Measurements from ENCODE around the gene LHX4.

Gene LHX4

DNA sequence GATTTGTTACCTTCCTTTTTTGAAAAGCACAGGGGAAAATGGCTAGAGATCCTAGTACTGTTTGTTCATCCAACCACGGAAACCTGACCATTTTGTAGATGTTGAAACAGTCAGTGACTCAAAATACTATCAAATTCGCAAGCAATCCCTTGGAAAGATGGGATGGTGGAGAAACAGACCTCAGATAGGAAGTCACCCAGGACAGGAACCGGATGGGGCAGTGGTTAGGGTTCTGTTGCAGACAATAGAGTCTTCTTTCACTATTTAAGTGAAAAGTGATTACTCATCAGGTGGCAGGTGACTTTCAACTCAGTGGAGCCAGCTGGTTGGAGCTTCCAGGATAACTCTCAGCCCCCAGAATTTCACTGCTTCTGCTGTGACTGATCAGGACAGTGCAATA is 17.0 kb downstream of the LHX4 start:
- DNase-seq, result no peak

GRCh38 chr1:180247580-180247979 is 17.5 kb downstream of the LHX4 start:
- DNase-seq, result no peak

- no peak for DNase-seq
Measured at GRCh38 chr1:180248176-180248575, 18.1 kb downstream of the LHX4 start.

DNA sequence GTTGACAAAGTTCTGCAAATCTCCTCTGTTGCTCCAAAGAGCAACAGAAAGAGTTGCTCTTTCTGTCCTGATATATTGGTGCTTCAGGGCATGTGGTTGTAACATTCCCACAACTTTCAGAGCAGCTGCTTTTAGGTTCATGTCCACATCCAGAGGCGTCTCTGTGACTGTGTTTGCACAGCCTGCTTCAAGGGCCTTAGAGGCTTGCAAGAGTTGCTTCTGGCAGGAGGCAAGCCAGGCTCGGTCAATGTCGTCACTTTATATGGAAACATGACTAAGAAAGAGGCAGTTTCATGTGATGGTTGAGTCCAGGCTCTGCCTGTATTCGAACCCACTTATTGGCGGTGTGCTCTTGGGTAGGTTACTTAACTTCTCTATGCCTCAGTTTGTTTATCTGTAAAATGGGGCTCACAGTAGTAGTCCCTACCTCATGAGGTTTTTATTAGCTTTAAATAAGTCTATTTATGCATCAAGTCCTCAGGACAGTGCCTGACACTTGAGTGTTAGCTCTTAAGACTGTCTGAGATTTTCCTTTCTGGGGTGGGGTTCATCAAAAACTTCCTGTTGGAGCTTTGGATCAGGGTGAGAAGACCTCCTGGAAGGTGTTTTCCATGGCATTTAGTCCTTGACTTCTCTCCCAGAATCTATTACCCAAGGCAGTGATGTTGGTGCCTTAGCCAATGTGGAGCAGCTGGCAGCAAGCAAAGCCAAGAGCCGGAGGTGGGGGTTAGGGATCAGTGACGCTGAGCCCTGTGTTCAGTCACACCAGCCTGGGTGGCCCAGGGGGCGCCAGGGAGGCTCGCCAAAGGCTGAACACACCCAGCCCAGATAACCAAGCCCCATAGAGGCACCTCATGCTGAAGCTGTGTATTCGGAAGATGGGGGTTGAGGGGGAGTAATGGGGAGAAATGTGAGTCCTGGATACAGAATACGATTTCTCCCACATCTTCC is 18.9 kb downstream of the LHX4 start:
- DNase-seq, result no peak

DNA sequence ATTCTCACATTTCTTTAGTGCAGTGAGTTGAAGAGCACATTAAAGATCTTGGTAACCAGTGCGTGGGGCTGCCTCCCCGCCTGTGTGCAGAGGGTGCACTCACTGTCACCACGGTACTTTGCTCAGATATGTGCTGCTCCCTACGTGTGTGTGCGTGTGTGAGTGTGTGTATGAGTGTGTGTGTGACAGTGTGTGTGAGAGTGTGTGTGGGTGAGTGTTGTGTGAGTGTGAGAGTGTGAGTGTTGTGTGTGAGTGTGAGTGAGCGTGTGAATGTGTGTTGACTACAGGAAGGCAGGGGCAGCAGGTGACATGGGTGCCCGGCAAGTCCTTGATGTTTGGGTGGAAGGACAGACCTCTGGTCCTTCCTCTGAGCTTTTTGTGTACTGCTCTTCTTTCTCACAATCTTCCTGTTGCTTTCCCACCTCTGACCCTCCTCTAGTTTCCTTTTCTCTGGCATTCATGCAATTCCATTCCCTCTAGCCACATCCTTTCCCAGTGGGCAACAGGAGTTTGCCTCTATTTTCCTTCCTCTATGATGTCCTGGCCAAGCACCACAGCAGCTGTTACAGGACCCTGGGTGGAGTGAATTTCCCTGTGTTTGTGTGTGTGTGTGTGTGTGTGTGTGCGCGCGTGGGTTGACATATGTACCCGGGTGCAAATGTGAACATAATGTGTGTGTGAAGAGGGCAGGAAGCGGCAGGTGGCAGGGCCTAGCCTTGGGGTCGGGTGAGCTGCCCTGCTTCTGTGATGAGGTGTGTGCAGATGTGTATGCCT is 19.8 kb downstream of the LHX4 start:
- no peak for DNase-seq

DNA sequence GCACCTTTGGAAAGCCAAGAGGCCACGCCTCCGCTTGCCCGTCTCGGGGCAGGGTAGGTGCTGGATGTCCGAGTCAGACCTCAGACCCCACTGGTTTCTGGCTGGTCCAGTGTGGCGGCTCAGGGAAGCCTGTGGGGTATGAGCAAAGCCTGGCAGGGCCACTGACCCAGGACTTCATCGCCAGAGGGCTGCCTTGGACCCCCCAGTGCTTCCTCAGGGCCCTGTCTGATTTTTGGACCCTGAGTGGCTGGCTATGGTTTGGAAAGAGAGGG is 20.4 kb downstream of the LHX4 start:
- DNase-seq, result no peak

GRCh38 chr1:180250883-180251509 is 20.9 kb downstream of the LHX4 start:
- no peak for DNase-seq

GRCh38 chr1:180251526-180252305 is 21.7 kb downstream of the LHX4 start:
- DNase-seq, result no peak

DNA sequence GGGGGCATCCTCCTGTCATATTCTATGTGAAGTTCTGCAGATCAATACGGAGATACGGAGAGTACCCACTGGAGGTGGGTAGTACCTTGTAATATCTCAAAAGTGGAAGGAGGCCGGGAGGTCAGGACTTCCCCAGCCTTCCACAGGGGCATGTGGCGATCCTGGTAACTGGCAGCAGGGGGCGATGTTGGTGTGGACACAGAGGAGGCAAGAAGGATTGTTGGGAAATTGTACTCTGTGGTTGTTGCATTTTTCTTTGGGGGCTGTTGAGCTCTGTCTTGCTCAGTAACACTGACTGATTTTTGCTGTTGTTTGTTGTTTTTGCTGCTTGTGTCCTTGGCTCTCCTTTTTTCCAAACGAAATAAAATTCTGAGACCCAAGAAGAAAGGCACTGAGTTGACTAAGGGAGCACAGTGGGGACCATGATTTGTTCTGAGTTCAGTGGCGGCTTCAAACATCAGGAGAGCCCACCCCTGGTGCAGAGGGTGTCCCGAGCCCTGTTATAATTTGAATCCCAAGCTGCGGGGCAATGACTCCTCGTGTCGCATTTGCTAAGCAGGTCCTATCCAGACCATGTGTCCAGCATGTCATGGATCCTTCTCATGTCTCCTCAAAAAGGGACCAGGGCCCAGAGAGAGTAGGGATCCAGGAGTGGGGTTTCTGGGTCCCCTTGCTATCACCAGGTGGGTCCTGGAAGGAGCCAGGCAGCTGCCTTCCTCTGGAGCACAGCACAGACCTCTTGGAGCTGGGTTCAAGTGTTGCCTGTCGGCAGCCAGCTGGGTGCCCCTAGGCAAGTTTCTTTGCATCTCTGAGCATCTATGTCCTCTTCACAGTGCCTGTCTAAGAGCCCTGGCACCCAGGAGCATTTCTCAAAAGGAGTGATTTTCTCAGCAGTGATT is 22.8 kb downstream of the LHX4 start:
- DNase-seq, result peak in 4 of 5 experiments; percentile 33 to 59 (median 51)

GRCh38 chr1:180253585-180254495 is 23.8 kb downstream of the LHX4 start:
- no peak for DNase-seq

DNA sequence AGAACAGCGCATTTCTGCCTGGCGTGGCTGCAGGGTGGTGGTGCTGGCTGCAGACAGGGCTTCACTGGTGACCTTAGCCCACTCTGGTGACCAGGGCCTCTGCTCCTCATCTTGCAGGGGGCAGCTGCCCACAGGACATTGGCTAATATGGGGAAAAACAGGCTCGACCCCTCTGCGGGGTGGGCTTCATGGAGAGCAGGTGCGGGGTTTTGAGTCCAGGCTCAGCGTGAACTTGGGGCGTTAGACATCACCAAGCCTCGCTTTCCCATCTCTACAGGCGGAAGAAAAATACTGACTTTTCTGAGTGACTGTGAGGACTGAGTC is 24.4 kb downstream of the LHX4 start:
- DNase-seq, result no peak

GRCh38 chr1:180254854-180255253 is 24.8 kb downstream of the LHX4 start:
- DNase-seq, result no peak

- no peak for DNase-seq
Measured at GRCh38 chr1:180255536-180256340, 25.7 kb downstream of the LHX4 start.

GRCh38 chr1:180256341-180257027 is 26.4 kb downstream of the LHX4 start:
- DNase-seq, result no peak

GRCh38 chr1:180257028-180257386 is 26.9 kb downstream of the LHX4 start:
- DNase-seq, result no peak

DNA sequence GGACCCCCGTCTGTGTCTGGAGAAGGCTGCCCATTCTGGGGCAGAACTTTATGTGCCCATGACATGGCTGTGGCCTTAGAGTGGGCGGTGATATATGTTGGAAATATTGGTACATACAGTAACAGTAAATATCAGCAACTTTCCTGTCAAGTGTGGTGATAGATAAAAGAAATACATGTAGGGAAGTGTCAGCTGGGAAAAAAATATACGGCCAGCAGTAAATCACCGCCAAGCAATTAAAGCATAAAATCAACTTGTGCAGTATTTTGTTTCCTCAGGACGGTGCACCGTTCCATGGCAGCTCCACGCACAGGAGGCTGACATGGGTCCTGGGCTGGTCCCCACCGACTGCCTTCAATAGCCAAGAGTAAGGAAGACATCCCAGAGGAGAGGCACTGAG is 27.4 kb downstream of the LHX4 start:
- no peak for DNase-seq

- DNase-seq, result no peak
Measured at GRCh38 chr1:180258290-180258689, 28.2 kb downstream of the LHX4 start.

DNA sequence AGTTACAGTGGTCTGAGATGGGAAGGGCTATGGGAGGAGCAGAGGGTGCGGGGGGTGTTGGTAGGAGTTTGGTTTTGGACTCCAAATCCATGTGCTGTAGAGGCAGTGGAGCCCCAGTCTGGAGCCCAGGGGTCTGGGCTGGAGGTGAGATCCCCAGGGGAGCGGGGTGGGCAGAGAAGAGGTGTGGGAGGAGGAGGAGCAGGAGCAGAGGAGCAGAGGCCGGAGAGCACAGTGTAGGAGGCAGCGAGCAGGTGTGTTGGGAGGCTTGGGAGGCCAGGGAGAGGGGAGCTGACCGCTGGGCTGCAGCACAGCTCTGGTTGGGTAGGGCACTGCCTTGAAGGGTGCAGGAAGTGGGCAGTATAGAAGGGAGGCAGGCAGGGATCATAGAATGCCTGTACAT is 28.9 kb downstream of the LHX4 start:
- DNase-seq, result no peak
